ENCODE measurements around the gene FAM222B.

The FAM222B gene

GRCh38 chr17:28842282-28843012 lies at the start of gene FAM222B:
FAM222B (minus strand) TSS chr17:28842790; CDS start chr17:28766667, 76,123 bp downstream.
- H3K27me3 ChIP-seq (ENCODE audit: control insufficient read depth in 2 of 2, insufficient read depth in 2 of 2, low read length in 2 of 2), result no peaks in the 10 kb centered on the region
- peaks cover 8 to 12% of the 10 kb centered on the region in 2 donors for H3K4me1 ChIP-seq (ENCODE audit: control insufficient read depth in 2 of 2, insufficient read depth in 2 of 2, low read length in 2 of 2)
- H3K9ac ChIP-seq (ENCODE audit: low read depth in 1 of 2, low read length in 2 of 2), result peak within 1 kb of the TSS; percentile 91 to 96
- H3K9me3 ChIP-seq (ENCODE audit: control insufficient read depth in 2 of 2, low read length in 2 of 2), result no peaks in the 10 kb centered on the region
- peak within 1 kb of the TSS; percentile 92 to 99 for H3K4me3 ChIP-seq (ENCODE audit: low read length in 2 of 2)
- peak within 1 kb of the TSS; percentile 89 for H3K27ac ChIP-seq (ENCODE audit: low read depth in 2 of 2, low read length in 2 of 2)
- H3K36me3 ChIP-seq (ENCODE audit: control insufficient read depth in 2 of 2, insufficient read depth in 2 of 2, low read length in 2 of 2), result no peaks in the 10 kb centered on the region

- no peaks in the 10 kb centered on the region for H3K9me3 ChIP-seq (ENCODE audit: control insufficient read depth in 2 of 2, low read length in 2 of 2)
- H3K36me3 ChIP-seq (ENCODE audit: control insufficient read depth in 2 of 2, insufficient read depth in 2 of 2, low read length in 2 of 2), result peaks cover 0 to 10% of the 10 kb centered on the region in 2 donors
- H3K27me3 ChIP-seq (ENCODE audit: control insufficient read depth in 2 of 2, insufficient read depth in 2 of 2, low read length in 2 of 2), result no peaks in the 10 kb centered on the region
- H3K27ac ChIP-seq (ENCODE audit: low read depth in 2 of 2, low read length in 2 of 2), result no peak overlapping the region
- no peak overlapping the region for H3K4me3 ChIP-seq (ENCODE audit: low read length in 2 of 2)
- peaks cover 15 to 19% of the 10 kb centered on the region in 2 donors for H3K4me1 ChIP-seq (ENCODE audit: control insufficient read depth in 2 of 2, insufficient read depth in 2 of 2, low read length in 2 of 2)
- H3K9ac ChIP-seq (ENCODE audit: low read depth in 1 of 2, low read length in 2 of 2), result no peak overlapping the region
These were observed 49.4 kb upstream of the FAM222B start for GRCh38 chr17:28892024-28892423.

DNA sequence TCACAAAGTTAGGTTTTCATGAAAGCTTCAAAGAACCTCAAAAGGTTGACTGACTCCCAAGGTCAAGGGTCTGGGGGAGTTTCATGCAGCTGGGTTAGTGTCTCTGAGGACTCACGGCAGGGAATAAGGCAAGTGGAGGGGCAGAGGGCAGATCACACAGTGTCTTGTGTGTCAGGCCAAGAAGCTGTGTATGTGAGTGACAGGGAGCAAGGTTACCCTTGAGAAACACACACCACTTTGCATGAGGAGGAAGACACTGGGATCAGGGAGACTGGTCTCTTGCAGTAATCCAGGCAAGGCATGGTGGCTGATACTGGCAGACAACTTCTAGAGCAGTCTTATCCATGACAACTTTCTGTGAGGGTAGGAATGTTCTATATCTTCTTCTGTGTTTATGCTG lies 48.6 kb upstream of the FAM222B start:
- no peak overlapping the region for H3K4me3 ChIP-seq (ENCODE audit: low read length in 2 of 2)
- H3K9ac ChIP-seq (ENCODE audit: low read depth in 1 of 2, low read length in 2 of 2), result no peak overlapping the region
- no peak overlapping the region for H3K27ac ChIP-seq (ENCODE audit: low read depth in 2 of 2, low read length in 2 of 2)
- H3K4me1 ChIP-seq (ENCODE audit: control insufficient read depth in 2 of 2, insufficient read depth in 2 of 2, low read length in 2 of 2), result peaks cover 13% of the 10 kb centered on the region in 2 donors
- H3K36me3 ChIP-seq (ENCODE audit: control insufficient read depth in 2 of 2, insufficient read depth in 2 of 2, low read length in 2 of 2), result peaks cover 0 to 10% of the 10 kb centered on the region in 2 donors
- H3K9me3 ChIP-seq (ENCODE audit: control insufficient read depth in 2 of 2, low read length in 2 of 2), result no peaks in the 10 kb centered on the region
- H3K27me3 ChIP-seq (ENCODE audit: control insufficient read depth in 2 of 2, insufficient read depth in 2 of 2, low read length in 2 of 2), result no peaks in the 10 kb centered on the region

DNA sequence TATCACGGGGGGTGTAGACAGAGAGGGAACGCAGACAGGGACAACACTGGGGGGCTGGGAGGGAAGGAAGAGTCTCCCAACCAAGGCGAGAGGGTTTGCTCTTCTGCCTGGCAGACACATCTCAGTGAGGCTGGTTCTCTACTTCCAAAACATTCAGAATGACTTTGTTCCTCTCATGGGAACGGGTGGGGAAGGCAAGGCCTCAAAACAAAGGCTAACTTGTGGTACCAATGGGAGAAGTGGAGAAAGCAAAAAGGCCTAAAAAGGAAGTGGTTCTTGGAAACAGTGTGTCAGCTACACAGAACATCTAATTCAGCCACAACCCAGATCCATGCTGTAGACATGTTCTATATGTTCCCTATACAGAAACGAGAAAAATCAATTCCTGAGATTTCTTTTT lies 47.4 kb upstream of the FAM222B start:
- no peak overlapping the region for H3K27ac ChIP-seq (ENCODE audit: low read depth in 2 of 2, low read length in 2 of 2)
- no peak overlapping the region for H3K9ac ChIP-seq (ENCODE audit: low read depth in 1 of 2, low read length in 2 of 2)
- H3K9me3 ChIP-seq (ENCODE audit: control insufficient read depth in 2 of 2, low read length in 2 of 2), result no peaks in the 10 kb centered on the region
- no peak overlapping the region for H3K4me3 ChIP-seq (ENCODE audit: low read length in 2 of 2)
- peaks cover 4 to 16% of the 10 kb centered on the region in 2 donors for H3K36me3 ChIP-seq (ENCODE audit: control insufficient read depth in 2 of 2, insufficient read depth in 2 of 2, low read length in 2 of 2)
- H3K27me3 ChIP-seq (ENCODE audit: control insufficient read depth in 2 of 2, insufficient read depth in 2 of 2, low read length in 2 of 2), result no peaks in the 10 kb centered on the region
- H3K4me1 ChIP-seq (ENCODE audit: control insufficient read depth in 2 of 2, insufficient read depth in 2 of 2, low read length in 2 of 2), result peaks cover 7 to 8% of the 10 kb centered on the region in 2 donors

- no peak overlapping the region for H3K4me3 ChIP-seq (ENCODE audit: low read length in 2 of 2)
- no peaks in the 10 kb centered on the region for H3K9me3 ChIP-seq (ENCODE audit: control insufficient read depth in 2 of 2, low read length in 2 of 2)
- peaks cover 6 to 8% of the 10 kb centered on the region in 2 donors for H3K4me1 ChIP-seq (ENCODE audit: control insufficient read depth in 2 of 2, insufficient read depth in 2 of 2, low read length in 2 of 2)
- no peak overlapping the region for H3K27ac ChIP-seq (ENCODE audit: low read depth in 2 of 2, low read length in 2 of 2)
- H3K9ac ChIP-seq (ENCODE audit: low read depth in 1 of 2, low read length in 2 of 2), result no peak overlapping the region
- H3K27me3 ChIP-seq (ENCODE audit: control insufficient read depth in 2 of 2, insufficient read depth in 2 of 2, low read length in 2 of 2), result no peaks in the 10 kb centered on the region
- H3K36me3 ChIP-seq (ENCODE audit: control insufficient read depth in 2 of 2, insufficient read depth in 2 of 2, low read length in 2 of 2), result peaks cover 9 to 27% of the 10 kb centered on the region in 2 donors
These were observed 46.2 kb upstream of the FAM222B start for GRCh38 chr17:28888832-28889231.

- H3K4me1 ChIP-seq (ENCODE audit: control insufficient read depth in 2 of 2, insufficient read depth in 2 of 2, low read length in 2 of 2), result peaks cover 4 to 5% of the 10 kb centered on the region in 2 donors
- H3K36me3 ChIP-seq (ENCODE audit: control insufficient read depth in 2 of 2, insufficient read depth in 2 of 2, low read length in 2 of 2), result peaks cover 17 to 35% of the 10 kb centered on the region in 2 donors
- H3K9ac ChIP-seq (ENCODE audit: low read depth in 1 of 2, low read length in 2 of 2), result no peak overlapping the region
- H3K4me3 ChIP-seq (ENCODE audit: low read length in 2 of 2), result no peak overlapping the region
- no peaks in the 10 kb centered on the region for H3K9me3 ChIP-seq (ENCODE audit: control insufficient read depth in 2 of 2, low read length in 2 of 2)
- no peaks in the 10 kb centered on the region for H3K27me3 ChIP-seq (ENCODE audit: control insufficient read depth in 2 of 2, insufficient read depth in 2 of 2, low read length in 2 of 2)
- no peak overlapping the region for H3K27ac ChIP-seq (ENCODE audit: low read depth in 2 of 2, low read length in 2 of 2)
These were observed 45.4 kb upstream of the FAM222B start for GRCh38 chr17:28887871-28888471.

GRCh38 chr17:28885951-28886350 lies 43.4 kb upstream of the FAM222B start:
- Histone ChIP-seq H3K4me3 (ENCODE audit: low read length in 2 of 2) (no peak overlapping the region), H3K27ac (ENCODE audit: low read depth in 2 of 2, low read length in 2 of 2) (no peak overlapping the region), H3K9ac (ENCODE audit: low read depth in 1 of 2, low read length in 2 of 2) (no peak overlapping the region), H3K4me1 (ENCODE audit: control insufficient read depth in 2 of 2, insufficient read depth in 2 of 2, low read length in 2 of 2) (no peaks in the 10 kb centered on the region), H3K27me3 (ENCODE audit: control insufficient read depth in 2 of 2, insufficient read depth in 2 of 2, low read length in 2 of 2) (no peaks in the 10 kb centered on the region), H3K36me3 (ENCODE audit: control insufficient read depth in 2 of 2, insufficient read depth in 2 of 2, low read length in 2 of 2) (peaks cover 37 to 52% of the 10 kb centered on the region in 2 donors), H3K9me3 (ENCODE audit: control insufficient read depth in 2 of 2, low read length in 2 of 2) (no peaks in the 10 kb centered on the region)

DNA sequence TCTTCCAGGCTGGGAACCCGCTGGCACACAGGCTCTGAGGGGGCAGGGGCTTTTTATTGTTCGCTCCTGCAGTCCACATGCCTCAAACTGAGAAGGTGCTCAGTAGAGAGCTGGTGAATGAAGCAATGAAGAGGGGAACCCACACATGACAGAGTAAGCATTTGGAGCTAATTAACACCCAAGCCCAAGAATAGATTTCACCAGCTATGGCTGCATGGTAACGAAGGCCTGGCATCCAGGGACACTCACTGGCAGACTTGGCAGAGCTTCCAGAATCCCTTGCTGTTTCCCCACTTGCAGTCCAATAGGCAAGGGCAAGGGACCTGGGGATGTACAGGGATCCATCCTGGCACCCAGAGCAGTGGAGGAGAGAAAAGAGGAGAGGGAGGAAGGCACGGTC lies 42.8 kb upstream of the FAM222B start:
- H3K27ac ChIP-seq (ENCODE audit: low read depth in 2 of 2, low read length in 2 of 2), result no peak overlapping the region
- no peak overlapping the region for H3K9ac ChIP-seq (ENCODE audit: low read depth in 1 of 2, low read length in 2 of 2)
- H3K4me1 ChIP-seq (ENCODE audit: control insufficient read depth in 2 of 2, insufficient read depth in 2 of 2, low read length in 2 of 2), result no peaks in the 10 kb centered on the region
- no peaks in the 10 kb centered on the region for H3K27me3 ChIP-seq (ENCODE audit: control insufficient read depth in 2 of 2, insufficient read depth in 2 of 2, low read length in 2 of 2)
- no peak overlapping the region for H3K4me3 ChIP-seq (ENCODE audit: low read length in 2 of 2)
- H3K9me3 ChIP-seq (ENCODE audit: control insufficient read depth in 2 of 2, low read length in 2 of 2), result no peaks in the 10 kb centered on the region
- peaks cover 43 to 58% of the 10 kb centered on the region in 2 donors for H3K36me3 ChIP-seq (ENCODE audit: control insufficient read depth in 2 of 2, insufficient read depth in 2 of 2, low read length in 2 of 2)

DNA sequence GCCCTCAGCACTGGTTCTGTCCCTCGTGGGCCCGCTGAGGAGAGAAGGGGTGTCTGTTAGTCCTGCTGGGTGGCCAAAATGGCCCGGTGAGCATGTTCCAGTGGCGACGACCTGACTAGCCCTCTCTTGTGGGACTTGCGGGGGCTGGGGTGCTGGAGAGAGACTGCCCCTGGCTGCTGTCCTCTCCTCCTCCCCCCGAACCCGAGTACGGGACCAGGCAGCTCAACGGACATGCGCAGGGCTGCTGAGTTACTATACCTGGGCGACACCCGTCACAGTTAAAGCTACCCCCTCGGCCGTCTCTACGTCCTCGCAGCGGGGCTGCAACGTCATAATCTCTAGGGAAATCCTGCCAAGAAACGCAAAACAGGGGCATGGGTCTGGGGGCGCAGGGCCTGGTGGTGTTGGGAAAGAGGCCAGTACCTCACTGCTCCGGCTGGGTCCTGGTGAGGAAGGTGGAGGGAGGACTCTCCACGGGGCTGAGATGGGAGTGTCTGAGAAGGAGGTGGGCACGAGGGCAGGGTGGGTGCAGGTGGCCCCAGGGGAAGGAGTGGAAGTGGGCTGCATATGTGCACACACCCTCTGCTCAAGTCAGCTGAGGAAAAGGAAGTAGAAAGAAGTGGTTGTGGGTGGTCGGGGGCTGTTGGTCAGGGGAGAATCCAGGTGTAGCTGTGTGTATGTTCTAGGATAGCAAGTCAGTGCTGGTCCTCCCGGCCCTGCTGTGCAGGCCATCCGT lies 41.5 kb upstream of the FAM222B start:
- H3K4me3 ChIP-seq (ENCODE audit: low read length in 2 of 2), result no peak overlapping the region
- no peaks in the 10 kb centered on the region for H3K27me3 ChIP-seq (ENCODE audit: control insufficient read depth in 2 of 2, insufficient read depth in 2 of 2, low read length in 2 of 2)
- H3K9me3 ChIP-seq (ENCODE audit: control insufficient read depth in 2 of 2, low read length in 2 of 2), result no peaks in the 10 kb centered on the region
- no peak overlapping the region for H3K27ac ChIP-seq (ENCODE audit: low read depth in 2 of 2, low read length in 2 of 2)
- peaks cover 53 to 70% of the 10 kb centered on the region in 2 donors for H3K36me3 ChIP-seq (ENCODE audit: control insufficient read depth in 2 of 2, insufficient read depth in 2 of 2, low read length in 2 of 2)
- H3K4me1 ChIP-seq (ENCODE audit: control insufficient read depth in 2 of 2, insufficient read depth in 2 of 2, low read length in 2 of 2), result no peaks in the 10 kb centered on the region
- no peak overlapping the region for H3K9ac ChIP-seq (ENCODE audit: low read depth in 1 of 2, low read length in 2 of 2)
